ENCODE measurements around the gene DNAL4.

Gene DNAL4

DNA sequence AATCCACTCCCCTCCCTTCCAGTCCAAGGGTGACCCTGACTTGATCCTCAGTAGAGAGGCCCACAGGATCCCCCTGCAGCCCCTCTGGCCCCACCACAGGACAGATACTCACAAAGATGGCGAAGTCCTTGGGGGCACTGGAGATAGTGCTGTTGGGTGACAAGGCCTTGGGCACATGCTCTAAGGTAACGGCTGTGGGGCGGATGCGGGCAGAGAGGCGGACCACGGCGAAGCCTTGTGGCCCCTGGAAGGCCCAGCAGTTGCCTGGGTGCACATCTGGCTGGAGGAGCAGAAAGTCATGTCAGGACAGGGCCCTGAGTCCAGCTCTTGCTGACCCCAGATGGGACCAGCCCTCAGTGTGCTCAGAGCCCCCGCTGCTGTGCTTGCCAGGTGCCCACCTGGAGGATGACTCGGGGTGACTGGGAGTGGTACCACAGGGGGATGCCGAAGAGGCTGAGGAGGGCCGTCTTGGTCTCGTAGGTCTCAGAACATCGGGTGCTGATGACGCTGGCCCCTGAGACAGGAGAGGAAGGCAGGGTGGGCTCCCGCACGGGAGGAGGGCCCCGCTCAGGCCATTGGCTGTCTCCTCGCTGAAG lies 55.4 kb downstream of the DNAL4 start:
- no peak for DNase-seq

DNA sequence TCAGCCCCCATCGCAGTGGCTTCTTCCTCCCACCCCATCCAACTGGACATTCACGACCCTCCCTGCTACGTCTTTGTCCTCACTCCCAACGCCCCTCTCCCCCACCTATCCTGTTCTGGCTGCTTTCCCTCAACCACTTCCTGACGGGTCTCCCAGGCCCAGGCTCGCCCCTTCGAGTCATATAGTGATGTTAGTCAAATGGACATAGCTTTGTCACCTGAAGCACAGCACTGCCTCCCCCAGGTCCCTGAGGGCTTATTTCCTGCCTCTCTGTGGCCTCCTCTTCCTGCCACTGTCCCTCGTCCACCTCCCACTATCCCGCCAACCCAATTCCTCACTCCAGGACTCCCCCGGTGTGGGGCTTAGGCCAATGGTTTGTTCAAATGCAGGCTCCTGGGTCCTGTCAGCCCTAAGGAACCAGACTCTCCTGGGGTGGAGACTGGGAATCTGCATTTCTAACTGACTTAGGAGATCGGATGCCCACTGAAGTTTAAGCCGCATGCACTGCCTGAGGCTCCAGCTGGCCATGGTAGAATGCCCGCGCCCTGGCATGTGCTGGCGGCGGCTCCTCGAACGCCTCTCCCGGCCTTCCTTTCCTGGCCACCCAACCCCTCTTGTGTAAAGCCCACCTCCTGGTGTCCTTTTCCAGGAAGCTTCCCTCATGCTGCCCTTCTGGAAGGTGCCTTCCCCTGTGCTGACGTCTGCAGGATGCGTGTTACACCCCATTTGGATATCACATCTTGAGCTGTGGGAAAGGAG lies 56.5 kb downstream of the DNAL4 start:
- DNase-seq, result no peak

DNA sequence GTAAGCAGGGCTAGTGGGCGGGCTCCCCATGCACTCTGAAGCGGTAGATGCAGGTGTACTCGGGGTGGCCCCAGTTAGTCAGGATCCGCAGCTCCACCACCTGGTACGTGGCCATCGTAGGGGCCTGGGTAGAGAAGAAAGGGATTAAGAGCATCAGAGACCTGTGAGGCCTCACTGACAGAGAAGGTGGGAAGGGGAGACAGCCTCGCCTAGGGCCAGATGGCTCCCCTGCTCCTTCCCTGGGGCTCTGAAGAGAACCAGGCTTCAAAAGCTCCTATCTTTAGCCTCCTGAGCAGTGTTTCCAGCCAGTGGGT lies 57.7 kb downstream of the DNAL4 start:
- DNase-seq, result no peak

DNA sequence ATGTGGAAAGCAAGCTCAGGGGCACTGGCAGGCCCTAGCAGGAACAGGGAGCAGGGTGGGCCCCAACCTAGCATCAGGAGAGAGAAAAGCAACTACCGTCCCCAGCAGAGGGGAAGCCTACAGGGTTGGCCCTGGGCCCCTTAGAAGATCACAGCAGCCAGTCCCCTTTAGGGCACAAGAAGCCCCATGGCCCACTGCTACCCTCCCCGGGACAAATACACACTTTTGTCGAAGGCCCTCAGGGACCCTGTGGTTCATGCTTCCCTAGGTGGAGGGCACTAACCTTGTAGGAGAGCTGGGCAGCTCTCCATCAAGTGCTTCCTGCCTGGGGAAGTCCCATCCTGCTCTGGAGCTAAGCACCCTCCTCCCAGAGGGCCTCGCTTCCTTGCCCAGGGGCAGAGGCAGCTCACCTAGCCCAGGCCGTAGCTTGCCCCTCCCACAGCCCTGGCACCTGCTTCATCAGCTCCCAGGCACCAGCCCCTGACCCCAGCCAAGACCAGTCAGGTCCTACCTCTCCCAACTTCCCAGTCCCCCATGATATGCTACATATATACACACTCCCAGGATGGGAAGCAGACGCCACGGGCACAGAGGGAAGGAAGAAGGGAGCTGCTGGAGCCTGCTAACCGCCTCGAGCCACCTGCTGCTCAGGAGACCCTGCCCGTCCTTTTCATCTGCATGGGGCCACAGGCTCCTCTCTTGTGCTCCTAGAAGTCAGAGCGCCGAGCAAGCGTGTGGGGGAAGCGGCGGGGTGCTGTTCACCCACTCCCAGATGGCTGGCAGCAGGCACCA lies 58.3 kb downstream of the DNAL4 start:
- peak in 1 of 2 donors; percentile 29 for DNase-seq

DNA sequence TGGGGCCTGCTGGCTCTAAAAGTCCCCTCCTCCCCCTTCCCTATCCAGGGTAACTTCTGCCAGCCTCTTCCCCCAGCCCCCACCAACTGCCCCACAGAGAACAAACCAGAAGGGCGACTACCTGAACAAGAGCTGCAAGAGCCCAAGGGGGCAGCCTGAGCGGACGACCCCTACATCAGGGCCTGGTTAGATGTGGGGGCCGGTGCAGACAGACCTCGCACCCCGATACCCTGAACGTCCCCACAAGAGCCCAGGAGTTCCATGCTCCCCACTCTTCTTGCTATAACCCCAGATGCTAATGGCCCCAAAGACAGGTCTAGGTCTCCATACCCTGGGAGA lies 58.8 kb downstream of the DNAL4 start:
- DNase-seq, result no peak

DNA sequence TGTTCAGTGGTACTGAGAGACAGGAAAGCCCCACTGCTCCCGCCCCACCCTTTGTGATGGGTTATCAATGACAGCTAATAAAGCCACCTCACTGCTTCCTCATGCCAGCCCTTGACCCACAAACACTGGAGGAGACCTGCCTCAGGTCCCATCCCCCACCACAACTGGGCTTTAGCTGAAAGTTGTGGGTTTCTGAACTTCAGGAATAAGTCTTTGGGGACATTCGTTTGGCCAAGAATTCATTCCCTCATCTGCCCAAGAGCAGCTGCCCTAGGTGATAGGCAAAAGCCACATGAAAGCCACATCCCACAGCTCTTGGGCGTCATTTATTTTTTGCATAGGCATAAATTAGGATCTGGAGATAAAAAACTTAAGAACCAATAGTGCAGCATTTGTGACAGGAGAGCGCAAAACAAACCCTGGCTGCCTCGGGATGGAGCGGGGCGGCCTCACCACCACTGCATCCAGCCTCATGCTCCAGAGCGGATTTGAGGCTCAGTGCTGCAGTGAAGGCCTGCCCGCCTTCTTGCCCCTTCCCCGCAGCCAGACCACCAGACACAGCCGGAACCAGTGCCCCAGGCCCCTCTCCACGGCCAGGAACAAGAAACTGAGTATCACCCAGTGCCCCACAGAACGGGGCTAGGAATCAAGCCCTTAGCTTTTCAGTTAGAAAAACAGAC lies 59.4 kb downstream of the DNAL4 start:
- no peak for DNase-seq

DNA sequence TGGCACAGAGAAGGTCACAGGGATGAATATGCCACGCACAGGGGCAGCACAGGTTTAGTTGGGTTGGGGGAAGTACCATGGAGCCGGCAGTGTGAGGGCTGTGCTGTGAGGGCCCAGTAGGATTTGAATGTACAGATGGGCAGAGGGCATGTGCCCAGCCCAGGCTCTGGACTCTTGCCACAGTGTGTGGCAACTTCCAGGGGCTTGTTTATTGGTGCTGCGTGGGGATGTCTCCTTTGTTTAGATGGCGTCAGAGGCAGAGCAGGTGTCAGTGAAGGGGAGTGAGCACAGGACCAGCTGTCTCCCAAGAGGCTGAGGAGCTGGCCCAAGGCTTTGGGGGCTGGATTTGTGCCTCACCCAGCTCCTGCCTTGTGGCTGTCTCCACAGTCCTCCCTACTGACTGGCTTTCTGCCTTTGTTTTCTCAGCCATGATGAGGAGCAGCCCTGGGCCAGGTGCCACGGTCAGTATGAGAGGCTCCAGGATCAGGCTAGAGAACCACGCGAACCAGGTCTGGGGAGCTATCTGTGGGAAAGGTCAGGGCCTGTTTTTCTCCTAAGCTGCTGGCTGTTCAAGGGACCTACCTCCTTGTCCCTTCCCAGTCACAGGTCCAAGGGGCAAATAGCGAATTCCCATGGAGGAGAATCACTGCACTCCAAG lies 60.1 kb downstream of the DNAL4 start:
- DNase-seq, result peak; percentile 89 to 93

DNA sequence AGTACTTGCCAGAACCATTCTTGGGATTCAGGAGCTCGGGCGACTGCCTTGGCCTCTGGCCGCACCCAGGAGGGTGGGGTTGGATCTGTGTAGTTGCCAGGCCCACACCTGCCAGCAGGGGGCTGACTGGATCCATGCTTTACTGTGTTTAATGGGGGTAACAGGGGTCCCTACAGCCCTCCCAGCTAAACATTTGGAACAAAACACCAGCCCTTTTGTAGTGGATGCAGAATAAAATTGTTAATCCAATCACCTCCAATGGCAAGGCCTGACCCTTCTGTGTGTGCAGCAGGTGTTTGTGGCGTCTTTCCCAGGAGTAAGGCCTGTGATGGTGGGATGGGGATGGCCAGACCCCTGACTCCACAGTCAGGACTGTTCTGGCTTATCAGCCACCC lies 60.6 kb downstream of the DNAL4 start:
- peak in 1 of 2 donors; percentile 65 for DNase-seq

DNA sequence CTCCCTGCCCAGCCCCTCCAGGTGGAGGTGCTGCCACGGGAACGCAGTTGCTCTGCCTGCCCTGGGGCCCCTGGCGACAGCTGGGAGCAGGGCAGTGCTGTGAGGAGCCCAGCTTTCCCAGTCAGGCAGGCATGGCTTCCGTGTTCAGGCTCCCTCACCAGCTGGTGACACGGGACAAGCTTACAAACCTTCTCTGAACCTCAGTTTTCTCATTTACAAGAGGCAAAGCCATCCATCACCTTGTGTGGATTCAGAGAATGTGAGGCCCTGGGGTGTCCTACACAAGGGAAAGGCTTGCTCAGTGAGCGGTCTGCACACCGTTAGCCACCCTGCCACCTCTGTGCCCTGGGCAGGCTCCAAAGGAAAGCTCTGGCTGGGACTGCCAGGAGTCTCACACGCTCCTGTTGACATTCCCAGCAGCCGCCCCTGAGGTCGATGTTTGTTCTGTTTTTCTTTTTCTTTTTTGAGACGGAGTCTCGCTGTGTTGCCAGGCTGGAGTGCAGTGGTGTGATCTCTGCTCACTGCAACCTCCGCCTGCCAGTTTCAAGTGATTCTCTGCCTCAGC lies 61.6 kb downstream of the DNAL4 start:
- DNase-seq, result no peak

DNA sequence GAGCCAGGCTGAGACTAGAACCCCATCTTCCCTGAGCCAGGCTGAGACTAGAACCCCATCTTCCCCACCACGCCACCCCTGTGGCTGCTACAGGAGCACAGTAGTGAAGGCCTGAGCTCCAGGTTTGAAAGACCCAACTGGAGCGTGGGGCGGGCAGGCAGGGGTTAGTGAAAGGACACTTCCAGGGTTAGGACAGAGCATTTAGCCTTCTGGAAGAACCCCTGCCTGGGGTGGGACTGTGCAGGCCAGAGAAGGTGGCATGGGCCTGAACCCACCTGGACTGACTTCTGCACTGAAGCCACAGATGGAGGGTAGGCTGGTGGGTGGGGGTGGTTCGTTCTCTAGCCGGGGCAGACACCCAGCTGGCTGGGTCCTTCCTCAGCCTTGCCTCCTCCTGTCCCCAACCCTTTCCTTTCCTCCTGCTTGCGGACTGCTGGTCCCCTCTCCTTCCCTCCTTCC lies 62.2 kb downstream of the DNAL4 start:
- DNase-seq, result no peak

DNA sequence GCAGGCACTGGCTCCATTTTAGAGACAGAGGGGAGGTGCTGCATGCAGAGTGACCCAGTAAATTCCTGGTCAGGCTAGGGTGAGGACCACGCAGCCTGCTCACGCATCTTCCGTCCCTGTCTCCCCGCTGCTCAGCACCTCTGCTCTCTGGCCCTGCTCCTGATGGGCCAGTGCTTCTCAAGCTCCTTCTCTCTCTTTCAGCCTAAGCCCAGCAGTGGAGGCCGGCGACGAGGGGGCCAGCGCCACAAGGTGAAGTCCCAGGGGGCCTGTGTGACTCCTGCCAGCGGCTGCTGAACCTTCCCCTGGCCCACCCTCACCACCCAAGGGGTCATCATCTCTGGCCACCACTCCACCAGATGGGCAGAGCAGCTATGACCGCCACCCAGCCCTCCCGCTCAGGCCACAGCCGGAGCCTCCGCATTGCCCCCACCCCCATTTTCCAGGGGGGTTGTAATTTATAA lies 63.5 kb downstream of the DNAL4 start:
- DNase-seq, result no peak

DNA sequence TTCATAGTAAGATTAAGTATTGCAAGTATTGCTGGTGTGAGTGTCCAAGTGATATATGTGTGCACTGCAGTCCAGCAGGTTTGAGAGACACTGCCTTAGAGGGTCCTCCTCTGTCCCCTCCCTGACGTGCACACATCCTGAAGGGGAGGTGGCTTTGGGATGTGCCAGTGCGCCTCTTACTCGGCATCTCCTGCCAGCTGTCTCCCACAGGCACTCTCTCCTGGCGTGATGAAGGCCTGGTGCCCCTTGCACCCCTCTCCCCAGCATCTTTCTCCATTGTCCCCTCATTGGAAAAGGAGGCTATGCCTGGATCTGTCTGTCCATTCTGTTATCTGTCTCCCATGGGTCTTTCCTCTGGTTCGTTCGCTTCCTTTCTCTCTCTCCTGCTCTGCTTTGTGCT lies 64.0 kb downstream of the DNAL4 start:
- DNase-seq, result no peak

DNA sequence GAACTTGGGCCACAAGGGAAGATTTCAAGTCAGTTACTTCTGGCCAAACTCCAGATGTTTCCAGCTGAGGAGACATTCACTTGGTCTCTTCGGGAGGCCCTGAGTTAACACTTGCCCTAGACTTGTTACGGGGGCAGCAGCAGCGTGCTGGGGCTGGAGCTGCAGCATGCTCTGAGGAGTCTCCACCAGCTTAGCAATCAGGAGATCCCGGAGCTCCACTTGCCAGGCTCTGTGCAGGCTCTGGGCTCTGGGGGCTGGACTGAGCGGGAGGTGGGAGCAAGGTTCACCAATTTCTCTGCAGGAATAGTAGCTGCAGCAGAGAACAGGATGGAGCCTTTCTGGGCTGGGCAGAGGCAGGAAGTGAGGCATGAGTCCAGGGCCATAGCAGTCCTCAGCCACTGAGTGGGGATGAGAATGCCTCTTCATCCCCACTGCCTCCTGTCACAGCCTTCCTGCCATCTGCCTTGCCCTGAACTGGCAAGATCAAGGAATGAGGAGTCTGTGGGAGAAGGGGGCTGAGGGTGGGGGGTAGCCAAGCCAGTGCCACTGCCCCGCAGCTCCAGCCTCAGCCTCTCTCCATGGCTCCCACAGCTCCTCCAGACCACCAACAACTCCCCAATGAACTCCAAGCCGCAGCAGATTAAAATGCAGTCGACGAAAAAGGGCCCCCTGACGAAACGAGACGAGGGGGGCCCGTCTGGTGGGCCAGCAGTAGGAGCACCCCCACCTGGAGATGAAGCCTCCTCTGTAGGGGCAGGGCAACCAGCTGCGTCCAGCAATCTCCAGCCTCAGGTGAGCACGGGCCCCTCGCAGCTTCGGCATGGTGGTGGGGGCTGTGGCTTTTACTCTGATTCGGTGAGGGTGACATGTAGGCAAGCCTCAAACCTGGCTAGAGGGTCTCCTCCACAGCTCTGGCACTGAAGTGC lies 64.8 kb downstream of the DNAL4 start:
- DNase-seq, result no peak

All from hippocampal formation (tissue), 2 donors.